Measurements from ENCODE around the gene PAIP2B.
"Not testable (repeated sequence)": the region's sequence is repeated elsewhere in the genome, so short reads cannot be mapped to it uniquely, and the experiment has no call there.

The PAIP2B gene

GRCh38 chr2:71216501-71216900, 10.4 kb downstream of the PAIP2B start:
- DNase-seq (ENCODE audit: low read depth) = no peak

GRCh38 chr2:71215447-71215846, 11.5 kb downstream of the PAIP2B start:
- DNase-seq (ENCODE audit: low read depth) = no peak

- DNase-seq (ENCODE audit: low read depth) = no peak
Measured at GRCh38 chr2:71212336-71212735, 14.6 kb downstream of the PAIP2B start.

GRCh38 chr2:71210292-71210691, 16.6 kb downstream of the PAIP2B start:
- no peak for DNase-seq (ENCODE audit: low read depth)

- DNase-seq (ENCODE audit: low read depth) = no peak
Measured at GRCh38 chr2:71208756-71209155, 18.1 kb downstream of the PAIP2B start.

GRCh38 chr2:71207601-71208000, 19.3 kb downstream of the PAIP2B start:
- no peak for DNase-seq (ENCODE audit: low read depth)

- DNase-seq (ENCODE audit: low read depth) = no peak
Measured at GRCh38 chr2:71206271-71206670, 20.6 kb downstream of the PAIP2B start.

GRCh38 chr2:71191570-71191943, 35.3 kb downstream of the PAIP2B start:
- no peak for DNase-seq (ENCODE audit: low read depth)

- DNase-seq (ENCODE audit: low read depth) = no peak
Measured at GRCh38 chr2:71190656-71191569, 36.0 kb downstream of the PAIP2B start.

- no peak for DNase-seq (ENCODE audit: low read depth)
Measured at GRCh38 chr2:71187589-71187988, 39.3 kb downstream of the PAIP2B start.

GRCh38 chr2:71186973-71187372, 39.9 kb downstream of the PAIP2B start:
- DNase-seq (ENCODE audit: low read depth) = no peak

GRCh38 chr2:71183306-71184115, 43.4 kb downstream of the PAIP2B start:
- DNase-seq (ENCODE audit: low read depth) = not testable (repeated sequence)

- no peak for DNase-seq (ENCODE audit: low read depth)
Measured at GRCh38 chr2:71181316-71181715, 45.6 kb downstream of the PAIP2B start.

- not testable (repeated sequence) for DNase-seq (ENCODE audit: low read depth)
Measured at GRCh38 chr2:71178836-71179235, 48.1 kb downstream of the PAIP2B start.

GRCh38 chr2:71174207-71174606, 52.7 kb downstream of the PAIP2B start:
- DNase-seq (ENCODE audit: low read depth) = no peak

GRCh38 chr2:71173096-71173495, 53.8 kb downstream of the PAIP2B start:
- DNase-seq (ENCODE audit: low read depth) = no peak

GRCh38 chr2:71166812-71167211, 60.1 kb downstream of the PAIP2B start:
- no peak for DNase-seq (ENCODE audit: low read depth)

- DNase-seq (ENCODE audit: low read depth) = peak; percentile 44
Measured at GRCh38 chr2:71157124-71157793, 69.6 kb downstream of the PAIP2B start.

- no peak for DNase-seq (ENCODE audit: low read depth)
Measured at GRCh38 chr2:71156573-71156972, 70.3 kb downstream of the PAIP2B start.

- DNase-seq (ENCODE audit: low read depth) = no peak
Measured at GRCh38 chr2:71155846-71156245, 71.1 kb downstream of the PAIP2B start.

- DNase-seq (ENCODE audit: low read depth) = no peak
Measured at GRCh38 chr2:71154798-71155197, 72.1 kb downstream of the PAIP2B start.

- no peak for DNase-seq (ENCODE audit: low read depth)
Measured at GRCh38 chr2:71154279-71154678, 72.6 kb downstream of the PAIP2B start.
